ENCODE data around the gene CHTF8.

DNA sequence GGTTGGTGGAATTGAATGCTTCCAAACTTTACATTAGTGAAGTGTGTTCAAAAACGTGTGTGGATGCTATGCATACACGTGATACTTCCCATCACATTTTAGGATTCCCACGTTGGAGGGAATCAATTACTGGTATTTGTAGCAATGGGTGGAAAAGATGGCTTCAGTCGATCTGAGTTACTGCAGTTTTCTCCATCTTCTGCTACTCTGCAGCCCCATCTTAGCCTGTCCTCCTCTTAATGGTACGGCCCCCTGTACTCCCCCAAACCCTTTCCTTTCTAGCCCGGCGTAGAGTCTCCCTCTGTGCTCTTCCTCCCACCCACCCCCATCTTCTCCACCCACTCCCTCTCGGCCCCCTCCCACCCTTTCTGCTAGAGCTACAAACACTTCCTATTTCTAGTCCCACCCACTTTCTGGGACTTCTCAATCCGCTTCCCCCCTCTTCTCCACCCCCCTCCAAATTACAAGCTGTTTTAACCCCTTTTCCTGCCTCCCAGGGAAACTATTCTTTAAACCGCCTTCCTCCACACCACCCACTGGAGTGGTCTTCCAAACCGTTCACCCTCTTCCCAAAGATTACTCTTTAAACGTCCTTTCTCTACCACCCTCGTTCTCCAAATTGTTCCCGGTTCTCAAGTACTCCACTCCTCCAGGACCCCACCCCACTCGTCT is 1.1 kb downstream of the CHTF8 start:
- no peak for TF ChIP-seq EZH2phosphoT487 (IDR thresholded peaks at IDR 0.05; ENCODE audit: borderline replicate concordance)
- TF ChIP-seq, protein P1, sequence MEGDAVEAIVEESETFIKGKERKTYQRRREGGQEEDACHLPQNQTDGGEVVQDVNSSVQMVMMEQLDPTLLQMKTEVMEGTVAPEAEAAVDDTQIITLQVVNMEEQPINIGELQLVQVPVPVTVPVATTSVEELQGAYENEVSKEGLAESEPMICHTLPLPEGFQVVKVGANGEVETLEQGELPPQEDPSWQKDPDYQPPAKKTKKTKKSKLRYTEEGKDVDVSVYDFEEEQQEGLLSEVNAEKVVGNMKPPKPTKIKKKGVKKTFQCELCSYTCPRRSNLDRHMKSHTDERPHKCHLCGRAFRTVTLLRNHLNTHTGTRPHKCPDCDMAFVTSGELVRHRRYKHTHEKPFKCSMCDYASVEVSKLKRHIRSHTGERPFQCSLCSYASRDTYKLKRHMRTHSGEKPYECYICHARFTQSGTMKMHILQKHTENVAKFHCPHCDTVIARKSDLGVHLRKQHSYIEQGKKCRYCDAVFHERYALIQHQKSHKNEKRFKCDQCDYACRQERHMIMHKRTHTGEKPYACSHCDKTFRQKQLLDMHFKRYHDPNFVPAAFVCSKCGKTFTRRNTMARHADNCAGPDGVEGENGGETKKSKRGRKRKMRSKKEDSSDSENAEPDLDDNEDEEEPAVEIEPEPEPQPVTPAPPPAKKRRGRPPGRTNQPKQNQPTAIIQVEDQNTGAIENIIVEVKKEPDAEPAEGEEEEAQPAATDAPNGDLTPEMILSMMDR (conservative IDR thresholded peaks at IDR 0.05; ENCODE audit: low read length), result no peak

All from Loucy (cell line).